Stomach (tissue), 4 donors: Measurements from ENCODE around the gene FNDC10.

Experiments
- CTCF ChIP-seq, 7 experiments: fragments of 450-650 bp in 4 of 7; fragments of 200-600 bp in 3 of 7; sonication (generic) in 3 of 7; IDR thresholded peaks; one replicate each; pipeline ENCODE4 v1.5.1; 2016 to 2019; ENCODE audit warnings: antibody characterized with exemption in 7 of 7, control low read depth in 2 of 7, mild to moderate bottlenecking in 1 of 7
- POLR2A ChIP-seq, 4 donors: fragments of 450-650 bp; IDR thresholded peaks; one replicate each; pipeline ENCODE4 v1.6.1; 2016; ENCODE audit warnings: antibody characterized with exemption in 4 of 4, control low read depth in 2 of 4, mild to moderate bottlenecking in 1 of 4, moderate library complexity in 1 of 4
- POLR2AphosphoS5 ChIP-seq, 3 donors: sonication (generic); formaldehyde crosslinking; IDR thresholded peaks; one replicate each; pipeline ENCODE4 v1.6.1; 2016; ENCODE audit warnings: antibody characterized with exemption in 3 of 3

- TF ChIP-seq CTCF (IDR thresholded peaks at IDR 0.05) (no peak), POLR2A (IDR thresholded peaks at IDR 0.05) (no peak), POLR2AphosphoS5 (IDR thresholded peaks at IDR 0.05) (no peak)
Observed at GRCh38 chr1:1623631-1624442, 23.9 kb upstream of the FNDC10 start.
